GOT3 (cell line): ENCODE data around the gene SMAD5.

Source experiments
- DNase-seq: peaks from one replicate; lab custom pipeline; 2025; ENCODE audit warnings: mixed read lengths; lab: John Stamatoyannopoulos, UW

Gene SMAD5

DNA sequence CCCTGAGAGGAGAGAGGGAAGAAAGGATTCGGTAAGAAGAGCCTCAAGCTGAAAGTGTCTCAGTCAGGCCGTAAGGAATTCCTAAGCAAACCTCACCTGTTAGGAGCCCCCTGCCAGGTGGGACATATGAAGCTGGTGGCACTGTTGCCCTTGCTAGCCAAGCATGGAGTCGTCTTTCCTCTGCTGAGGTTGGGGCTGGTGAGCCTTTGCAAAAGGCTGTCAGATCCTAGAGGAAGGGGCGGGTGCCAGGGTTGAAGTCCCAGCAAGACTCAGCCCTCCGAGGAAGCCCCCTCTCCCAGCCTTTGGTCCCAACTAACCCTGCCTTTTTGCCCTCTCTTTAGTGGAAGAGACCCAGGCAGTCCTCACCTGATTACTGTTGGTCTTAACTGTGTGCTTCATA is 65.8 kb downstream of the SMAD5 start:
- DNase-seq: no peak

DNA sequence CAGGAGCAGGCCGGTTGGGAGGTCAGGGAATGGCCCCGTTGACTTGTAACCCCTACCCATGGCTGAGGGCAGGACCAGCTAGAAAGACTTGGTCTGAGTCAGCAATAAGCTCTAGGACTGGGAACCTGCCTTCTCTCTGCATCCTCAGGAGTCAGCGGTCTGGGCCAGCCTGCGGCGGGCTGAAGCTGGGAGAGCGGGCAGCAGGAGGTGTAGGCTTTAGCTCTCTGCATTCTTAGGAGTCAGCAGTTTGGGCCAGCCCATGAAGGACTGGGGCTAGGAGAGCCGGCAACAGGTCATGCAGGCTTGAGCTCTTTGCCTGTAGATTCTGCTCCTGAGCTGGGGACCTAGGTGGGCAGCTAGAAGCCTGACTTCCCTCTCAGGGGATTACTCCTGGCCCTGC is 66.8 kb downstream of the SMAD5 start:
- no peak for DNase-seq

DNA sequence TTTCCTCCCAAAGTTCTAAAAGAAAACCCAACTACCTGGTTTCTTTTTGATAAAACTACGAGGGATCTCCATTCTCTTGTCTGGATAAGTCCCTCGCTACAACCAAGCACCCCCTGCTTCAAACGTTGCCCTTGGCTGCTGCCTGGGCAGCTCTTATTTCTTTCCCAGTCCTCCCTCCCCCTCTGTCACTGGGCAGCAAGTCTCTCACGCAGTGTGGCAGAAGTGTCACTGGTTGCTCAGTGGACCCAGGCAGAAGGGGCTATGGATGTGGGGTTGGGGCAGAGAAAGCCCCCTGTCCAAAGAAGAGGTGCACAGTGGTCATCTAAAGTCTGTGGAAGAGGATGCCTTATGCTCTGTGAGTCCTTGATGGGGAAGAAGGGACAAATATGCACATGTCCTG is 67.5 kb downstream of the SMAD5 start:
- DNase-seq: no peak

DNA sequence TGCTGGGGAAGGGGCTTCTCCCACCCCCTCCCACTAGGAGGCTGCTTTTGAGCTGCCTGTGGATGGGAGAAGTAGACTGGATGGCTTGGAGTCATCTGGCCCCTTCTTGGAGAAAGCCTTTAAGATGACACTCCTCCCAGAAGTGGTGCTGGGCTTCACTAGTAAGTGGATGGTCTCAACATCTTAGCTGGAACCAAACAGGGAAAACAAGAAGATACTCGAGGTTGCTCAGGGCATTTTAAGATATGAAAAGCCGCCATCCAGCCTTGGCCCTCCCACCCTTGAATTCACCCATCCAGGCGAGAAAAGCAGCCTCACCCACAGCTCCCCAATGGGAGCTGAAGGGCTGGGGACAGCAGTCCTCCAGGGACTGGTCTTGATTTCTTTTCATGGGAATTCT is 68.1 kb downstream of the SMAD5 start:
- DNase-seq: no peak

DNA sequence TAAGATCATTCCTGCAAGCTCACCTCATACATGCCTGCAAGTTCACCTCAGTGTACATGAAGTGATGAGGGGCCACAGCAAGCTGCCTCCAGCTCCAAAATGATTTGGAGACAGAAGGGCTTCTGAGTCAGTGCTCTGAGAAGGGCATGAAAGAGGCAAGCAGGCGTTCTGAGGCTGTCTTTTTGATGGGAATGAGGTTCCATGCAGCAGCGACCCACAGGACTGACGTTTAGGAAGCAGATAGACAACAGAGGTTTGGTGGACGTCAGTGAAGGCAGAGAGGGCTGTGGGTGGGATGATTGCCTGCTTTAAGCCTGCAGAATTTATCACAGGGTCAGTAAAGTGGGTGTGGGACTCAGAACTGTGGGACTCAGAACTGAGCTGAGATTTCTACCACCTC is 69.2 kb downstream of the SMAD5 start:
- no peak for DNase-seq

DNA sequence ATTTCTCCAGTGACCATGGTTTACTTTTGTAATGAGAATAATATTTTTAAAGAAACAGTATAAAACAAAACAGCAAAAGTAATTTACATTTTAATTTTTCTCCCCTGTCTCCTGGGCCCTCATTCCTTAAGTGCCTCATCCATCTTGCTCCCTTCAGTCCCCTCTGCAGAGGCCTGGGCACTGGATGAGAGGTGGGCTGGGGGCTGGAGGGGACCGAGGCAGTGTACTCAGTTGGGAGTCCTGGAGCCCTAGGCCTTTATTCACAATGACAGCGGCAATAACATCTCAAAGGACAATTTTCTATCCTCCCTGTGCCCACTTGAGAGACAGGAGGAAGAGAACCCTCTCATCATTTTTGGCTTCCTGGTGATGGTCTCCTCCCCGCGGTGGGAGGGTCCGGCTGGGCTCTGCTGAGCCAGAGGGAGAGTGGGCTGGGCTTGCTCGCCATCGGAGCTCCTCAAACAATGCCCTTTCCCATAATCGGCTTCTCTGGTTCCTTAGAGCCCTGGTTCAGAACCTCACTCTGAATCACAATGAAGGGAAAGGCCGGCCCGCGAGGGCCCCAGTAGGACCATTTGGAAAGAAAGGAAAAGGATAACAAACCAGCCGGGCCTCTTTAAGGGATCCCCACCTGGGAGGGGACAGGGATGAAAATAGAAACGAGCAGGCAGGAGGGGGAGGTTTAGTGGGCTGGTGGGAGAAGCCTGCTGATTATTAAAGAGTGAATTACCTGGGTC is 70.0 kb downstream of the SMAD5 start:
- DNase-seq: no peak

DNA sequence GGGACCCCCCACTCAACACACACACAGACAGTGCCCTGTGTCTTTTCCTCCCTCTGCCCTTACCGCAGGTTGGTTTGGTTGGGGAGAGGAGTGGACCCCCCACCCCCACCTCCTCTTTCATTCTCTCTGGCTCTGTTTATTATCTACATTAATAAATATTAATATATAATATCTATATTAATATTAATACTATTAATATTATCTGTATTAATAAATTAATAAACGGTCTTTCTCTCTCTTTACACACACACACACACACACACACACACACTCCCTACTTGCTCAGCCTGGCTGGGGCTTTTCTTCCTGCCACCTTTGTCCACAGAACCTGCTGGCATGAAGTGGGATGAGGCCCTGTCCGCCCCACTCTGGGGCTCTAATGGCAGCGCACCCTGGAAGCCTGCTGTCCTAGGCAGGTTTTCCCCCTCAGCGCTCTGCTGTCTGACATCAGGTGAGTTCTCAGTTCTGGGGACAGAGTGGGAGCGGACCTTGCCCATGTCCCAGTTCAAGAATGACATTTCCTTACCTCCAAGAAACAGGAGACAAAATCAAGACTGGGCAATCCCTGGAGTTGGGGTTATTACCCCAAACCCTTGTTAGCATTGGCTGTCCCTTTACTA is 70.8 kb downstream of the SMAD5 start:
- DNase-seq: no peak

DNA sequence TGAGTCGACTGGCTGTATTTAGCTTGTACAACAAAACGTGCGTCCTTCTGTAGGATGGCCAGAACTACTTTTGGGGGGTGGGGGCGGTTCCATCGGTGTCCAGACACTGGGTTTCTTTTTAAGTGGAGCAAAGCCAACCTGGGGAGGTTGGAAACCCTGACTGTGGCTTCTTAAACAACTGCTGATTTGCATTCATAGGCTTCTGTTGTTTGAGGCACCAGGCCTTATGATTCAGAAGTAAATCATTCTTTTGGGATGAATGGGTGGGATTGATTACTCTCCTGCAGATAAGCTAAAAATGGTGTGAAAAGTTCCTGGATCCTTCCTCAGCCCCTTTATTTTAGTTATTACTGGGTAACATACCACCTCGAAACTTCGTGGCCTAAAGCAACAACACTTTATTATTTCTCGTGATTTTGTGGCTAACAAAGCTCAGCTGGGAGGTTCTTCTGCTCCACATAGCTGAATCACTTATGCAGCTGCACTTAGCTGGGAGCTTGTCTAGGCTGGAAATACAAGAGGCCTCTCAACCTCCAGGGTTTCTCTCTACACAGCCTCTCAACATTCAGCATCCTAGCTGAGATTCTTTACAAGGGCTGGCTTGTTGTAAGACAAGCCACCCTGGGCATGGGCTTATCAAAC is 72.5 kb downstream of the SMAD5 start:
- DNase-seq: no peak

DNA sequence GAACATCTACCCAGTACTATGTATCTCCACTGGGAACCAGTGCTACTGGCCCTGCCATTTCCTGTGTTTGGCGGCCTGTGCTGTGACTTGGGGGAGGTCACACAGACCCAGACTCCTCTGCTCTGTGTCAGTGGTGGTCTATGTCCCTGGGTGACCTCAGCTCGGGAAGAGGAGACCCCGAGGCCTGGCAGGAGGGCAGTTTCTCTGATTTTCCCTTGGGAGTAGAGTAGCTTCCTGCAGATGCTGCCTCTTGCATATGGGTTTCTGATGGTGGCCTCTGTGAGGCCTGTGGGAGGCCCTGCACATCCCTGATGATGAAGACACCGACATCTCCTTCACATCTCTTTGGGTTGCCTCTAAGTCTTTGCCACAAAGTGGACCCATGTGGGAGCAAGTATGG is 73.3 kb downstream of the SMAD5 start:
- no peak for DNase-seq

DNA sequence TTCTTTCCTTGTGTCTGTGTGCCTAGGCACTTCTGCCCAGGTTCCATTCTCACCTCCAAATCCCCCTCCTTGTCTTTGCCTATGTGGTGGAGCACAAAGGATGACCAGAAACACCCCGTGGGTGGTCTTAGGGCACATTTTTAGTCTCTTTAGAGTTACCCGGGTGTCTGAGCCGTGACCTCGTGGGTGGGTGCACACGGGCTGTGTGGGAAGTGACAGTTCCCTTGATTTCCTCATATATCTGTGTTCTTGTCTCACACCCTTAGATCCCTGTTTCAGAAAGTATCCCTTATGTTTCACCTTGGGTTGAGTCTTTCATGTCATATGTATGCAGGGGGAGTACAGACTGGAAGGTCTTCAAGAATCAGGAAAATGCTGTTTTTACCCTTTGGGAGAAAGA is 73.7 kb downstream of the SMAD5 start:
- no peak for DNase-seq

DNA sequence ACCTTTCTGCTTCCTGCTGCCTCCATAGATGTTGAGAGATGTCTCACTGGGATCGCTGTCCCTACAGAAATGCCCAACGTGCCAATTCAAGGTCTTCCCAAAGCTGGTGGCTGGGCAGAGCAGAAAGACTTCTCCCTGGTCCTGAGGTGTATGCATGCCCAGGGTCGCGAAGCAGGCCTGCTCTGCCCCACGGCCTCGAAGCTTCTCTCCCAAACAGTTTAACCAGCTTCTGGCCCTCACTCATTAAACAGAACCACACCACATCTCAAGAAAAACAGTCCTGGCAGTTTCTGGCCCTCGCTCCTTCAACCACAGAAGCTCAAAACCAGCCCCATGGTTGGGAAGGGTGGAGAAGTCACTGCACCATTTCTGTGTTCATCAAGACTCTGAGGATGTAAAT is 75.0 kb downstream of the SMAD5 start:
- no peak for DNase-seq

DNA sequence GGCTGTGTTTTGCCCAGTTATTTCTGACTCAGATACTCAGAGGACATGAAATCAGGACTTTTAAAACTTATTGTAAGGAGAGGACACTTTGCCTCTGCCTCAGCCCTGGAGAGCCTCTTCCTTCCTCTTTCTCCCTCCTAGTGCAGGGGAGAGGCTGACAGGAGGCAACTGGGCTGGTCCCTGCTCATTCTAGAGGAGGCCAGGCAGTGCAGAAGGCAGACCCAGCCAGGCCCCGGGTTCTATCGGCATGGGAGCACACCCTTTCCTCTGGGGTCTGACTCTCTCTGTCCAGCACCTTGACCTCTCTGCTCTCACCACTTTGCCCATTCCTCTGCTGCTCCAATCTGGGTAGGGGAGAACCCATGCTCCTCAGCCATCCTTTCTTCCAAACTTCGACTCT is 76.3 kb downstream of the SMAD5 start:
- no peak for DNase-seq

DNA sequence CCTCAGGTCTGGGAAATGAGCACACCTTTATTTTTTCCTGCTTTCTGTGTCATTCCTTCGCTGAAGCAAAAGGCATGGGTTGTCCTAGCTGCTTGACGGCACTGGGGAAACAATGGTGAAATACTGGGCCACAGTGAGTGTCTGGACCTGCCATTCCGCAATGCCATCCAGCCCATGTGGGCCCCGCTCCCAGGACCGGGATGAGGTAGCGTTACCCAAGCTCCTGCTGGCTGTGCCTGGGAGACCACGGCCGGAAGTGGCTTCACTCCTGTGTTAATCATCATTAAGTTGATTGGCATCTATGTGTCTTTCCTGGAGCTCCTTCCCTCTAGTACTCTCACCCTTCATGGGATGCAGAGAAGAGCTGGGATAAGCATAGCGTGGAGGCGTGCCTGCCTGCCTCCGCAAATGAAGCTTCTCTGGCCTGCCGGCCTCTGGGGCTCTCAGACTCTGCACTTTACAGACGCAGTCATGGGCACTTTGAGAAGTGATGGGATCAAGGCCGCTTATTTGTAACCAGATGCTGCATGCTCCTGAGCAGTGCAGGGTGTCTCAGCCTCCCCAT is 76.8 kb downstream of the SMAD5 start:
- no peak for DNase-seq

DNA sequence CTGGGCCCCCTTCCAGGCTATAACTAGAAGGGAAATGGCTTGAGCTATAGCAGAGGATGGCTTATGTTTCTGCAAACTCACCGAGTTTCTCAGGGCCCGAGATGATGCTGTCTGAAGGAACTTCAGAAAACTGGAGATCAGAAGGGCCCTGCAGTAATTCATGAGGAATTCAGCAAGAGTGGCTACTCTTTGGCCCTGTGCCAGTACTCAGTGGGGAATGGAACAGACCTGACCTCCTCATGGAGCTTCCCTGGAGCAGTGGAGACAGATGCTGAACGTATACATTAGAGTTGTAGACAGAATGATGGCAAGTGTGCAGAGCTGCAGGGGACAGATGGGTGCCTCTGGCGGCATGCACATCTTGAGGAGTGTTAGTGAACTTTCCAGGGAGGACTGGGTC is 77.6 kb downstream of the SMAD5 start:
- no peak for DNase-seq

DNA sequence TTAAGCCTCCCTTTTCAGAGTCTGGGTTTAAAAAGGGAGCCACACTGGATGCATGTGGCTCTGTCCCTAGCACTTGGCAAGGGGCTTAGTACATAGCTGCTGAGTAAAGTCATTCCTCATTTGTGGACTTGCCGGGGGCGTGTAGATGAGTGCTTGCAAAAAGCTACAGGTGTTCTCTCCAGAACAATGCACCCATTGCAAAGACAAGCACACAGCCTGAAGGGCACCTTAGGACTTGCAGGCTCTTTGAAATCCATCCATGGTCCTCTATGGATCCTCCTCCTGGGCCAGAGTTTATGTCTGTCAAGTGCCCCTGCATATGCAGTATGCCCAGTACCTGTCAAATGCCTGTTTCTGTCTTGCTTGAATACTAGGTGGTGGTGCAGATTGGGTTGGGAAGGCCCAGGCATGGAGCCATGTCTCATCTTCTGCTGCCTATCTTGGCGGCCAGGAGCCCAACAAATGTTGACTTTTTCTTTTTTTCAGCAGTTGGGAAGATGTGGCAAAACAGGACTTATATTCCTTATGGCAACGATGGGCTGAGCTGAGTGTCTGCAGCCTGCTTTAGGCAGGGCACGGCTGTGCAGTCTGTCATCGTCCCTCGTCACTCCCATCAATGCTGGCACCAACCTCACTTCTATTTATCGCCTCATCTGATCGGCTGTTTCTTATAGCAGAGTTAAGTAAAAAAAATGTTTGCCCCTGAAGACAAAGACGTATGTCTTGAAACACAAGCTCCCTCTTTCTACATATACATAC is 78.8 kb downstream of the SMAD5 start:
- no peak for DNase-seq

DNA sequence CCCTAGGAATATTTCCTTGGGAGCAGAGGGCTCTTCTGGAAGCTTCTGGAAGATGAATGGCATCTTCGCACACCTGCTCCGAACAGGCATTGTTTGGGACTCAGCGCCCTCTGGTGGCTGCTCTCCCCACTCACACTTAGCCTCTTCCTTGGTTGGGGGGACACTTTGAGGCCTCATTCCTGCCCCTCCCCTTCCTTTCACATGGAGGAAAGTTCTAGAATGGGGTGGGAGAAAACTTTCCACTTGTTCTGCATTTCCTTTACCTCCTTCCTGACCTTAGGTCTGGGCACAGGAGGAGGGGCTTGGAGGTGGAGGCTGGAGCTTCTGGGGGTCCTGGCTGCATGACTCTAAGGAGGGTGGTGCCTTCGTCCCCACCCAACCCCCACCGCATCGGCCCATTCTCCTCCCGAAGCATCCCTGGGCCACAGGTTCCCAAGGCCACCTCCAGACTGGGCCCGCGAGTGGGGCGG is 79.6 kb downstream of the SMAD5 start:
- DNase-seq: no peak

DNA sequence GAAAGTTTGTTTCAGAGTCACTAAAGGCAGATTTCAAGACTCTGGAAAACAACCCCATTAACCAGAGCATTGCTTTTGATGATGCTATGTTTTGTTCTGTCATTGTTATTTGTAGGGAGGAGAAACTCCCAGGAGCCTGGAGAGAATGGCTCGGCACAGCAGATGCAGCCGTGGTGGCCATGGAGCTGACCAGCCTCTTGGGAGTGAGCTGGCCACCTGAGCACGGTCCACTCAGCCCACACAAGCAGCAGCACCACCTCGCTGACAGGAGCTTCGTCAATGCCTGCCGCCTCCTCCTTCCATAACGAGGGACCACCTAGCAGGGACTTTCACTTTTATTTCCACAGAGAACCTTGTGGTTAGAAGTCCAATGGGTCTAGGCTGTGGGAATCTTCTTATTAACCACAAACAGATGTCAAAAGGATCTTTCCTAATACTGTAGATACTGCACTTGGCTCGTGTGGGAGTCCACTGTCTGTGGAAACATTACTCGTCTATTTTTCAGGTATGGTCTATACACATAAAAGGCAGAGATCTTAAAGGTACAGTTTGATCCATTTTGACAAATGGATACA is 81.4 kb downstream of the SMAD5 start:
- DNase-seq: no peak

DNA sequence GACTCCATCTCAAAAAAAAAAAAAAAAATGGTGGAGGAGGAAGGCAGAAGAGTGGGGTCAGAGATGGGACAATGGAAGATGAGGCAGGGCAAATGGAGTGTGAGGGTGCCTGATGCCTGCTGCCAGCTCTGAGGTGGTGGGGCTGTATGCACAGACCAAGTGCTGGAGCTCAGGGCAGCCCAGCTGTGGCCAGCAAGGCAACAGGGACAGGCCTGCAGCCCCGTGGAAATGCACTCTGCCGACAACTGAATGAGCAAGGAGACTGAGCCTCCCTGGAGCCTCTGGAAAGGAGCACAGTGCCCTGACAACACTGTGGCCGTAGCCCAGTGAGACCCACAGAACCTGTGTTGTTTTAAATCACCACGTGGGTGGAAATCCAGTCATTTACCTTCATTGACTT is 83.2 kb downstream of the SMAD5 start:
- DNase-seq: no peak

DNA sequence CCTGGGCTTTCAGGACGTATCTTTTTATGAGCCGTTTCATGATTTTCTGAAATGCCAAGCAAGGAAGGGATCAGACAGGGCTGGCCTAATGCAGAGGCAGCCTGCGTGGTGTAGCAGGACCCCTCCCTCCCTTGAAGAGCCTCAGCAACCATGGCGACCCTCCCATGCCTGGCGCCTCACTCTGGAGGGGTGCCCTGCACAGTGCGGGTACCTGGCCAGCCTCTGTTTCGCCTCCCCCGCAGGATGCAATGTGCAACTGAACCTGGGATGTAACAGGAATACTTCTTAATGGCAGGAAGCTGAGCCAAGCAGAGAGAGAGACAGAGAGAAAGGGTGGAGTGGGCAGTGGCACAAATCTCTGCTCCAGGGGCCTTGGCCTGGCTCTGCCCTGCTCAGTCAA is 83.6 kb downstream of the SMAD5 start:
- DNase-seq: no peak

DNA sequence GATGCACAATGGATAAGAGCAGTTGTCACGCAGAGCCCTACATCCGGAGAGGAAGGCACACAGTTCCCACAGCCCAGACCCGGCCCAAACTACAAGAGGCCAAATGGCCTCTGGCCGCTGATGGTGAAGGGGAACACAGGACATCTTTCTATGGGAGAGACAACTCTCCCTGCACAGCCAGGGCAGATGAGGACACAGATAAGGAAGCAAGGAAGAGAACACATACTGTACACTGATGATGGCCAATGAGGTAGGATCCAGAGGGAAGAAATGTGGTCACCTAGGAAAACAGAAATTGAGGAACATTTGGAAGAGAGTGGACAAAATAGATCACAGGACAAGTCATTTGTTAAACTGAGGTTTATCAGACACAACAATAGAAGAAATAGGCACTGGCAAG is 88.7 kb downstream of the SMAD5 start:
- DNase-seq: no peak

DNA sequence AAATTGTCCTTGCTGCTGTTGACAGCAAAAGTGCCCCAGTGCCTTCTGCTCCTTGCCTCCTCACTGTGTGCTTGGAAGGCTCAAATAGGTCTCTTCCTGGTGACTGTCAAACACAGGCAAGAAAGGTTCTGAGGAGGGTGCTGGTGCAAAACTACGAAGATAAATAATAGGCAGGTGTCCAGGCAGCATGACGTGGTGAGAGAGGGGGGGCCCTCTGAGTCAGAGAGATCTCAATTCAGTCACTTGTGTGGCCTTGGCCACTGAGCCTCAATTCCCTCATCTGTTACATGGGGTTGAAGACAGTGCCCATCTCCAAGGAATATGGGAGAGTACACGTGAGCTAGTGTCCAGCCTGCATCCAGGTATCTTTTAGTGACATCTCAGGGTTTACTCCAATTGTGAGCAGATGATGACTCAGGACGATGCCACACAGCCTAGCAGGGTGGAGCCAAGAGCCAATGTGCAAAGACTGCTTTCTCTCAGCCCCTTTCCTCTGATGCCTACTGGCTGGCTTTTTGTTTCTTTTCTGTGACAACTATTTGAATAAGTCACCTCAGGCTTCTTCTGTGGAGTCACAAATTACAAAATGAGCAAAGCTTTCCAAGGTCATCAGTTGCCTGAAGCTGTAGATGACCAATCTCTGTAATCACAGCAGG is 90.1 kb downstream of the SMAD5 start:
- DNase-seq: no peak

DNA sequence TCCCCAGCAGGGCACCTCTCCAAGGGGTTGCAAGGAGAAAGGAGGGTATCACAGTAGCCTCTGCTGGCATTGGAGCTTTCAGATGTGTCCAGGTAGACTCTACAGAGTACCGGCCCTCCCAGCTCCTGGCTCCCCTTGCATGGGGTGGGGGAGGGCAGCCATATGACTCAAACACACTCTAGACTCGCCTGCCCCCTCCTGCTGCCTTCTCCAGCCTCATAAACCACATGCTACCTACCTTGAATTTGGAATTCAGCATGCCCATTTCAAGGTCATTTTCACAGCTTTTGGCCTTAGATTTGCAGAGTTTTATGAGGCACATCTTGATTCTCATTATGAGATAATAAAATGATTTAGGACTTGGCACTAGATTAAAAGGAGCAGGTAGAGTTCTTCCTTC is 93.2 kb downstream of the SMAD5 start:
- DNase-seq: no peak
